ENCODE data around the gene BACH1.

GRCh38 chr21:29359718-29360117, 61.0 kb downstream of the BACH1 start:
- TF ChIP-seq TCF12 (IDR thresholded peaks at IDR 0.05; ENCODE audit: low read depth, low read length) = no peak
- no peak for TF ChIP-seq EGR1 (IDR thresholded peaks at IDR 0.05; ENCODE audit: borderline replicate concordance, low read depth, low read length)
- TF ChIP-seq POLR2AphosphoS5 (IDR thresholded peaks at IDR 0.05; ENCODE audit: low read depth, low read length) = no peak
- no peak for TF ChIP-seq EP300 (IDR thresholded peaks at IDR 0.05; ENCODE audit: borderline replicate concordance in 1 of 2, low read depth in 2 of 2, low read length in 2 of 2)
- TF ChIP-seq CTCF (IDR thresholded peaks at IDR 0.05; ENCODE audit: control extremely low read depth in 1 of 3, insufficient read depth in 1 of 3, low read depth in 1 of 3, low read length in 3 of 3) = no peak
- no peak for TF ChIP-seq SIX5 (IDR thresholded peaks at IDR 0.05; ENCODE audit: low read depth, low read length)
- TF ChIP-seq, protein P1, sequence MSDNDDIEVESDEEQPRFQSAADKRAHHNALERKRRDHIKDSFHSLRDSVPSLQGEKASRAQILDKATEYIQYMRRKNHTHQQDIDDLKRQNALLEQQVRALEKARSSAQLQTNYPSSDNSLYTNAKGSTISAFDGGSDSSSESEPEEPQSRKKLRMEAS (IDR thresholded peaks at IDR 0.05) = no peak
- no peak for TF ChIP-seq CBX8 (IDR thresholded peaks at IDR 0.05; ENCODE audit: borderline replicate concordance, low read depth, low read length)

Measured in H1 (cell line).